GM23338 (cell line): ENCODE results near the gene TSPAN1. TPM values are rescaled to one million over a fixed set of nuclear protein-coding genes. Genes with fewer than 3 reads are reported as not detected.

ENCODE experiments used
- ATAC-seq: fragments of 200-7000 bp; cut with Tn5 transposase; 3 replicates; pipeline ENCODE4 v1.9.1; 2020
- DNase-seq: peaks from one replicate; pipeline ENCODE4 v3.0.0-alpha.2; 2015; ENCODE audit warnings: low spot score
- H2AFZ ChIP-seq: fragments of 200-600 bp; sonication (generic); 2 replicates; pipeline ENCODE4 v1.8.0; 2016; ENCODE audit warnings: antibody characterized with exemption, mild to moderate bottlenecking, moderate library complexity
- H3F3A ChIP-seq: fragments of 200-600 bp; sonication (generic); replicated peaks from 2 replicates; pipeline ENCODE4 v1.8.0; 2017; ENCODE audit warnings: antibody characterized with exemption, mixed run types, low read depth
- H3K27ac ChIP-seq: fragments of 200-600 bp; sonication (generic); 2 replicates; pipeline ENCODE4 v1.6.1; 2016; ENCODE audit warnings: low read depth
- H3K27me3 ChIP-seq: fragments of 200-600 bp; sonication (generic); 2 replicates; pipeline ENCODE4 v1.8.0; 2016; ENCODE audit warnings: mild to moderate bottlenecking, mixed run types, moderate library complexity; ENCODE audit not compliant: insufficient read depth
- H3K36me3 ChIP-seq: fragments of 200-600 bp; sonication (generic); 2 replicates; pipeline ENCODE4 v1.8.0; 2016; ENCODE audit warnings: mild to moderate bottlenecking; ENCODE audit not compliant: insufficient read depth
- H3K4me1 ChIP-seq: fragments of 200-600 bp; sonication (generic); 2 replicates; pipeline ENCODE4 v1.8.0; 2016; ENCODE audit warnings: mild to moderate bottlenecking, moderate library complexity; ENCODE audit not compliant: insufficient read depth
- H3K4me2 ChIP-seq: fragments of 200-600 bp; sonication (generic); 2 replicates; pipeline ENCODE4 v1.7.1; 2017; ENCODE audit warnings: mixed run types
- H3K4me3 ChIP-seq: fragments of 200-600 bp; sonication (generic); 2 replicates; pipeline ENCODE4 v1.6.1; 2016; ENCODE audit warnings: mixed run types
- H3K79me2 ChIP-seq: fragments of 200-600 bp; sonication (generic); replicated peaks from 2 replicates; pipeline ENCODE4 v1.8.0; 2017; ENCODE audit warnings: mild to moderate bottlenecking; ENCODE audit not compliant: insufficient read depth
- H3K9me2 ChIP-seq: fragments of 200-600 bp; sonication (generic); 2 replicates; pipeline ENCODE4 v1.8.0; 2017; ENCODE audit not compliant: insufficient read depth
- H4K20me1 ChIP-seq: fragments of 200-600 bp; sonication (generic); replicated peaks from 2 replicates; pipeline ENCODE4 v1.8.0; 2017; ENCODE audit warnings: mild to moderate bottlenecking; ENCODE audit not compliant: insufficient read depth
- H3K27ac Mint-ChIP-seq: 2 replicates; pipeline ENCODE4 v1.8.0; 2020; ENCODE audit warnings: inconsistent platforms, mild to moderate bottlenecking, moderate library complexity, mixed read lengths
- H3K27me3 Mint-ChIP-seq: 3 replicates; pipeline ENCODE4 v1.8.0; 2022; ENCODE audit warnings: low read depth, mild to moderate bottlenecking, moderate library complexity, mixed read lengths, inconsistent platforms; ENCODE audit not compliant: insufficient read depth, poor library complexity
- H3K36me3 Mint-ChIP-seq: 3 replicates; pipeline ENCODE4 v1.8.0; 2021; ENCODE audit warnings: low read depth, mild to moderate bottlenecking, inconsistent platforms, moderate library complexity, mixed read lengths
- H3K4me1 Mint-ChIP-seq: 3 replicates; pipeline ENCODE4 v1.8.0; 2020; ENCODE audit warnings: mild to moderate bottlenecking, inconsistent platforms, mixed read lengths
- H3K4me3 Mint-ChIP-seq: 3 replicates; pipeline ENCODE4 v1.8.0; 2021; ENCODE audit warnings: moderate library complexity, mild to moderate bottlenecking, inconsistent platforms, mixed read lengths
- H3K9me3 Mint-ChIP-seq: 3 replicates; pipeline ENCODE4 v1.8.0; 2020; ENCODE audit warnings: moderate library complexity, mild to moderate bottlenecking, inconsistent platforms, mixed read lengths
- CREB1 ChIP-seq: fragments of 250-450 bp; sonication (Bioruptor Pico); IDR thresholded peaks from 2 replicates; pipeline ENCODE4 v1.5.0; 2020; ENCODE audit warnings: low read depth, mild to moderate bottlenecking, moderate library complexity
- EZH2 ChIP-seq: fragments of 200-600 bp; sonication (generic); IDR thresholded peaks from one replicate; pipeline ENCODE4 v1.8.0; 2017; ENCODE audit warnings: antibody characterized with exemption, mild to moderate bottlenecking, low read depth; ENCODE audit not compliant: unreplicated experiment
- EZH2phosphoT487 ChIP-seq: fragments of 200-600 bp; sonication (generic); IDR thresholded peaks from one replicate; pipeline ENCODE4 v1.8.1; 2018; ENCODE audit warnings: antibody characterized with exemption; ENCODE audit not compliant: unreplicated experiment
- JUNB ChIP-seq: IDR thresholded peaks from one replicate; pipeline ENCODE4 v1.6.1; 2016; ENCODE audit warnings: antibody characterized with exemption; ENCODE audit not compliant: unreplicated experiment
- NANOG ChIP-seq: IDR thresholded peaks from 2 replicates; pipeline ENCODE4 v1.6.1; 2016; ENCODE audit warnings: antibody characterized with exemption, borderline replicate concordance
- POLR2AphosphoS5 ChIP-seq: IDR thresholded peaks from 2 replicates; pipeline ENCODE4 v1.6.1; 2016; ENCODE audit warnings: antibody characterized with exemption, low read depth
- STAT1 ChIP-seq: IDR thresholded peaks from one replicate; pipeline ENCODE4 v1.6.1; 2016; ENCODE audit warnings: antibody characterized with exemption; ENCODE audit not compliant: unreplicated experiment
- ZNF114 ChIP-seq: fragments of 250-450 bp; sonication (Bioruptor Pico); IDR thresholded peaks from 2 replicates; pipeline ENCODE4 v1.5.0; 2020; ENCODE audit warnings: mild to moderate bottlenecking, moderate library complexity
- ZNF331 ChIP-seq: fragments of 250-450 bp; sonication (Bioruptor Pico); IDR thresholded peaks from 2 replicates; pipeline ENCODE4 v1.5.0; 2020; ENCODE audit warnings: low read depth, mild to moderate bottlenecking, moderate library complexity
- long read RNA-seq: library from polyadenylated mRNA; unstranded; transcript quantifications from one replicate; pipeline ENCODE4 v2.0.0, GENCODE V29; 2020; ENCODE audit not compliant: unreplicated experiment
- polyA plus RNA-seq: library from polyadenylated mRNA; unstranded; fragments of >200 nt; fragmentation: Nextera tagmentation; extraction: Ambion mirVana; gene quantifications from 2 replicates; pipeline ENCODE4 v1.2.1, GENCODE V29; 2016
- total RNA-seq: library from RNA; depleted of rRNA; stranded (reverse); fragments of >200 nt; shearing (Covaris generic); gene quantifications from 2 replicates; pipeline ENCODE4 v1.2.3, GENCODE V29; 2014; rRNA removed
- TF ChIP-seq, protein P1 (sequence below): IDR thresholded peaks from 2 replicates; pipeline ENCODE4 v1.6.1; 2016; ENCODE audit warnings: antibody characterized with exemption
- TF ChIP-seq, protein P2 (sequence below), 2 experiments: fragments of 200-600 bp in 1 of 2; sonication (generic) in 1 of 2; conservative IDR thresholded peaks; 2 replicates each; pipeline versions ENCODE4 v1.5.1 to v1.6.1; 2016 to 2017; ENCODE audit warnings: antibody characterized with exemption in 2 of 2, low read depth in 2 of 2, mild to moderate bottlenecking in 2 of 2, moderate library complexity in 1 of 2
- TF ChIP-seq, protein P3 (sequence below): IDR thresholded peaks from one replicate; pipeline ENCODE4 v1.6.1; 2018; ENCODE audit warnings: antibody characterized with exemption; ENCODE audit not compliant: unreplicated experiment
- TF ChIP-seq, protein P4 (sequence below): fragments of 250-450 bp; sonication (Bioruptor Pico); IDR thresholded peaks from 2 replicates; pipeline ENCODE4 v1.5.0; 2020; ENCODE audit warnings: mild to moderate bottlenecking, moderate library complexity

TSPAN1 gene, protein sequence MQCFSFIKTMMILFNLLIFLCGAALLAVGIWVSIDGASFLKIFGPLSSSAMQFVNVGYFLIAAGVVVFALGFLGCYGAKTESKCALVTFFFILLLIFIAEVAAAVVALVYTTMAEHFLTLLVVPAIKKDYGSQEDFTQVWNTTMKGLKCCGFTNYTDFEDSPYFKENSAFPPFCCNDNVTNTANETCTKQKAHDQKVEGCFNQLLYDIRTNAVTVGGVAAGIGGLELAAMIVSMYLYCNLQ
- not detected in 2 replicates for total RNA-seq
- not detected in 2 replicates for polyA plus RNA-seq
- long read RNA-seq: 0 reads

DNA sequence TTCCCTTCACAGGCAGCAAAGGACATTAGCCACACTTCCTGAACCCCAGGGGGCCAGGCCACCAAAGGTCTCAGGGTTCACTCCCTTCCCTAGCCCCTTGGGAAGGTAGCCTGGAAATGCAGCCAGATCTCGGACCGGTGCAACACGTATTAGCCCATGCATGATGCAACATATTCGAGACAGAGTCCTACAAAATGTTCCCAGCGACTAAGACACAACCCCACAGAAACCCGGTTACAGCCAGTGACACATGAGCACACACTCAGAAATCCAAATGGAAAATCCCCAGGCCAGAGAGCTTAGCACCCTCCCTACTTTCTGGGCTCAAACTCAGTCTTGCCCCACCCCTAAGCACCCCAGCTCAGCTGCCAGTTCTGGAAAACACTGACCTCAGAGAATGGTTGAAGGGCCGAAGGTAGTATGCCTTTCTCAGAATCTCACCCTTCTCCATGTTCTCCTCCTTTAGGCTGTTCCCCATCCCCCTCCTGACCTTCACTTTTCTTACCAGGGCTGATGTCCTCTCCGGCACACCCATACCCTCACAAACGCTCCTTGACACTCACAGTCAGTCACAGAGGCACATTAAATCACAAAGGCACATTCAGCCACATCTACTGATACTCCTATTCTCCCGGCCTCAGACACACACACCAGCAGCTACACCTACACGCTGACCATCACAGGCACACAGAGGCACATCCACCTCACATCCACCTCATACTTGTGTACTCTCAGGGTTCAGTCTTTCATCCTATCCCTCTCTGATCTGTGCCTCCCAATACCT lies at the start of gene TSPAN1:
Gene TSPAN1 (plus strand): TSS at position 640 of the 784 bp plus-strand sequence. CDS start 6,021 bp downstream, outside the sequence.
- TF ChIP-seq POLR2AphosphoS5: no peak
- TF ChIP-seq, protein P1, sequence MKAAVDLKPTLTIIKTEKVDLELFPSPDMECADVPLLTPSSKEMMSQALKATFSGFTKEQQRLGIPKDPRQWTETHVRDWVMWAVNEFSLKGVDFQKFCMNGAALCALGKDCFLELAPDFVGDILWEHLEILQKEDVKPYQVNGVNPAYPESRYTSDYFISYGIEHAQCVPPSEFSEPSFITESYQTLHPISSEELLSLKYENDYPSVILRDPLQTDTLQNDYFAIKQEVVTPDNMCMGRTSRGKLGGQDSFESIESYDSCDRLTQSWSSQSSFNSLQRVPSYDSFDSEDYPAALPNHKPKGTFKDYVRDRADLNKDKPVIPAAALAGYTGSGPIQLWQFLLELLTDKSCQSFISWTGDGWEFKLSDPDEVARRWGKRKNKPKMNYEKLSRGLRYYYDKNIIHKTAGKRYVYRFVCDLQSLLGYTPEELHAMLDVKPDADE: no peak
- TF ChIP-seq, protein P2, sequence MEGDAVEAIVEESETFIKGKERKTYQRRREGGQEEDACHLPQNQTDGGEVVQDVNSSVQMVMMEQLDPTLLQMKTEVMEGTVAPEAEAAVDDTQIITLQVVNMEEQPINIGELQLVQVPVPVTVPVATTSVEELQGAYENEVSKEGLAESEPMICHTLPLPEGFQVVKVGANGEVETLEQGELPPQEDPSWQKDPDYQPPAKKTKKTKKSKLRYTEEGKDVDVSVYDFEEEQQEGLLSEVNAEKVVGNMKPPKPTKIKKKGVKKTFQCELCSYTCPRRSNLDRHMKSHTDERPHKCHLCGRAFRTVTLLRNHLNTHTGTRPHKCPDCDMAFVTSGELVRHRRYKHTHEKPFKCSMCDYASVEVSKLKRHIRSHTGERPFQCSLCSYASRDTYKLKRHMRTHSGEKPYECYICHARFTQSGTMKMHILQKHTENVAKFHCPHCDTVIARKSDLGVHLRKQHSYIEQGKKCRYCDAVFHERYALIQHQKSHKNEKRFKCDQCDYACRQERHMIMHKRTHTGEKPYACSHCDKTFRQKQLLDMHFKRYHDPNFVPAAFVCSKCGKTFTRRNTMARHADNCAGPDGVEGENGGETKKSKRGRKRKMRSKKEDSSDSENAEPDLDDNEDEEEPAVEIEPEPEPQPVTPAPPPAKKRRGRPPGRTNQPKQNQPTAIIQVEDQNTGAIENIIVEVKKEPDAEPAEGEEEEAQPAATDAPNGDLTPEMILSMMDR (conservative IDR thresholded peaks at IDR 0.05; ENCODE audit: low read depth in 2 of 2): no peak
- TF ChIP-seq ZNF331 (CRISPR knock-in tag): no peak
- TF ChIP-seq NANOG: no peak
- no peak for TF ChIP-seq CREB1 (CRISPR knock-in tag)
- no peak for TF ChIP-seq EZH2
- no peak for TF ChIP-seq JUNB
- TF ChIP-seq, protein P3, sequence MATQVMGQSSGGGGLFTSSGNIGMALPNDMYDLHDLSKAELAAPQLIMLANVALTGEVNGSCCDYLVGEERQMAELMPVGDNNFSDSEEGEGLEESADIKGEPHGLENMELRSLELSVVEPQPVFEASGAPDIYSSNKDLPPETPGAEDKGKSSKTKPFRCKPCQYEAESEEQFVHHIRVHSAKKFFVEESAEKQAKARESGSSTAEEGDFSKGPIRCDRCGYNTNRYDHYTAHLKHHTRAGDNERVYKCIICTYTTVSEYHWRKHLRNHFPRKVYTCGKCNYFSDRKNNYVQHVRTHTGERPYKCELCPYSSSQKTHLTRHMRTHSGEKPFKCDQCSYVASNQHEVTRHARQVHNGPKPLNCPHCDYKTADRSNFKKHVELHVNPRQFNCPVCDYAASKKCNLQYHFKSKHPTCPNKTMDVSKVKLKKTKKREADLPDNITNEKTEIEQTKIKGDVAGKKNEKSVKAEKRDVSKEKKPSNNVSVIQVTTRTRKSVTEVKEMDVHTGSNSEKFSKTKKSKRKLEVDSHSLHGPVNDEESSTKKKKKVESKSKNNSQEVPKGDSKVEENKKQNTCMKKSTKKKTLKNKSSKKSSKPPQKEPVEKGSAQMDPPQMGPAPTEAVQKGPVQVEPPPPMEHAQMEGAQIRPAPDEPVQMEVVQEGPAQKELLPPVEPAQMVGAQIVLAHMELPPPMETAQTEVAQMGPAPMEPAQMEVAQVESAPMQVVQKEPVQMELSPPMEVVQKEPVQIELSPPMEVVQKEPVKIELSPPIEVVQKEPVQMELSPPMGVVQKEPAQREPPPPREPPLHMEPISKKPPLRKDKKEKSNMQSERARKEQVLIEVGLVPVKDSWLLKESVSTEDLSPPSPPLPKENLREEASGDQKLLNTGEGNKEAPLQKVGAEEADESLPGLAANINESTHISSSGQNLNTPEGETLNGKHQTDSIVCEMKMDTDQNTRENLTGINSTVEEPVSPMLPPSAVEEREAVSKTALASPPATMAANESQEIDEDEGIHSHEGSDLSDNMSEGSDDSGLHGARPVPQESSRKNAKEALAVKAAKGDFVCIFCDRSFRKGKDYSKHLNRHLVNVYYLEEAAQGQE: no peak
- TF ChIP-seq STAT1: no peak
- TF ChIP-seq ZNF114 (CRISPR knock-in tag): no peak
- TF ChIP-seq, protein P4, sequence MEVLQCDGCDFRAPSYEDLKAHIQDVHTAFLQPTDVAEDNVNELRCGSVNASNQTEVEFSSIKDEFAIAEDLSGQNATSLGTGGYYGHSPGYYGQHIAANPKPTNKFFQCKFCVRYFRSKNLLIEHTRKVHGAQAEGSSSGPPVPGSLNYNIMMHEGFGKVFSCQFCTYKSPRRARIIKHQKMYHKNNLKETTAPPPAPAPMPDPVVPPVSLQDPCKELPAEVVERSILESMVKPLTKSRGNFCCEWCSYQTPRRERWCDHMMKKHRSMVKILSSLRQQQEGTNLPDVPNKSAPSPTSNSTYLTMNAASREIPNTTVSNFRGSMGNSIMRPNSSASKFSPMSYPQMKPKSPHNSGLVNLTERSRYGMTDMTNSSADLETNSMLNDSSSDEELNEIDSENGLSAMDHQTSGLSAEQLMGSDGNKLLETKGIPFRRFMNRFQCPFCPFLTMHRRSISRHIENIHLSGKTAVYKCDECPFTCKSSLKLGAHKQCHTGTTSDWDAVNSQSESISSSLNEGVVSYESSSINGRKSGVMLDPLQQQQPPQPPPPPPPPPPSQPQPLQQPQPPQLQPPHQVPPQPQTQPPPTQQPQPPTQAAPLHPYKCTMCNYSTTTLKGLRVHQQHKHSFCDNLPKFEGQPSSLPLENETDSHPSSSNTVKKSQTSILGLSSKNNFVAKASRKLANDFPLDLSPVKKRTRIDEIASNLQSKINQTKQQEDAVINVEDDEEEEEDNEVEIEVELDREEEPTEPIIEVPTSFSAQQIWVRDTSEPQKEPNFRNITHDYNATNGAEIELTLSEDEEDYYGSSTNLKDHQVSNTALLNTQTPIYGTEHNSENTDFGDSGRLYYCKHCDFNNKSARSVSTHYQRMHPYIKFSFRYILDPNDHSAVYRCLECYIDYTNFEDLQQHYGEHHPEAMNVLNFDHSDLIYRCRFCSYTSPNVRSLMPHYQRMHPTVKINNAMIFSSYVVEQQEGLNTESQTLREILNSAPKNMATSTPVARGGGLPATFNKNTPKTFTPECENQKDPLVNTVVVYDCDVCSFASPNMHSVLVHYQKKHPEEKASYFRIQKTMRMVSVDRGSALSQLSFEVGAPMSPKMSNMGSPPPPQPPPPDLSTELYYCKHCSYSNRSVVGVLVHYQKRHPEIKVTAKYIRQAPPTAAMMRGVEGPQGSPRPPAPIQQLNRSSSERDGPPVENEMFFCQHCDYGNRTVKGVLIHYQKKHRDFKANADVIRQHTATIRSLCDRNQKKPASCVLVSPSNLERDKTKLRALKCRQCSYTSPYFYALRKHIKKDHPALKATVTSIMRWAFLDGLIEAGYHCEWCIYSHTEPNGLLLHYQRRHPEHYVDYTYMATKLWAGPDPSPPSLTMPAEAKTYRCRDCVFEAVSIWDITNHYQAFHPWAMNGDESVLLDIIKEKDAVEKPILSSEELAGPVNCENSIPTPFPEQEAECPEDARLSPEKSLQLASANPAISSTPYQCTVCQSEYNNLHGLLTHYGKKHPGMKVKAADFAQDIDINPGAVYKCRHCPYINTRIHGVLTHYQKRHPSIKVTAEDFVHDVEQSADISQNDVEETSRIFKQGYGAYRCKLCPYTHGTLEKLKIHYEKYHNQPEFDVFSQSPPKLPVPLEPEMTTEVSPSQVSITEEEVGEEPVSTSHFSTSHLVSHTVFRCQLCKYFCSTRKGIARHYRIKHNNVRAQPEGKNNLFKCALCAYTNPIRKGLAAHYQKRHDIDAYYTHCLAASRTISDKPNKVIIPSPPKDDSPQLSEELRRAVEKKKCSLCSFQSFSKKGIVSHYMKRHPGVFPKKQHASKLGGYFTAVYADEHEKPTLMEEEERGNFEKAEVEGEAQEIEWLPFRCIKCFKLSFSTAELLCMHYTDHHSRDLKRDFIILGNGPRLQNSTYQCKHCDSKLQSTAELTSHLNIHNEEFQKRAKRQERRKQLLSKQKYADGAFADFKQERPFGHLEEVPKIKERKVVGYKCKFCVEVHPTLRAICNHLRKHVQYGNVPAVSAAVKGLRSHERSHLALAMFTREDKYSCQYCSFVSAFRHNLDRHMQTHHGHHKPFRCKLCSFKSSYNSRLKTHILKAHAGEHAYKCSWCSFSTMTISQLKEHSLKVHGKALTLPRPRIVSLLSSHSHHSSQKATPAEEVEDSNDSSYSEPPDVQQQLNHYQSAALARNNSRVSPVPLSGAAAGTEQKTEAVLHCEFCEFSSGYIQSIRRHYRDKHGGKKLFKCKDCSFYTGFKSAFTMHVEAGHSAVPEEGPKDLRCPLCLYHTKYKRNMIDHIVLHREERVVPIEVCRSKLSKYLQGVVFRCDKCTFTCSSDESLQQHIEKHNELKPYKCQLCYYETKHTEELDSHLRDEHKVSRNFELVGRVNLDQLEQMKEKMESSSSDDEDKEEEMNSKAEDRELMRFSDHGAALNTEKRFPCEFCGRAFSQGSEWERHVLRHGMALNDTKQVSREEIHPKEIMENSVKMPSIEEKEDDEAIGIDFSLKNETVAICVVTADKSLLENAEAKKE: no peak
- no peak for TF ChIP-seq EZH2phosphoT487
- H4K20me1 ChIP-seq: no peaks in the 10 kb centered on the region
- Mint-ChIP-seq H3K27me3 (peaks cover 5% of the 10 kb centered on the region), H3K4me3 (no peak within 1 kb of the TSS), H3K27ac (no peak within 1 kb of the TSS), H3K36me3 (no peaks in the 10 kb centered on the region), H3K9me3 (no peaks in the 10 kb centered on the region), H3K4me1 (peaks cover 15% of the 10 kb centered on the region)
- H3K4me2 ChIP-seq: no peak within 1 kb of the TSS
- no peaks in the 10 kb centered on the region for H3K36me3 ChIP-seq
- no peaks in the 10 kb centered on the region for H3K9me2 ChIP-seq
- peaks cover 16% of the 10 kb centered on the region; the same call in 1 of the 2 replicates for H3K4me1 ChIP-seq
- H3K79me2 ChIP-seq: no peaks in the 10 kb centered on the region
- no peak within 1 kb of the TSS for H3K27ac ChIP-seq
- no peaks in the 10 kb centered on the region for H3K27me3 ChIP-seq
- no peak for ATAC-seq
- DNase-seq: no peak
- no peaks in the 10 kb centered on the region for H3F3A ChIP-seq
- peak within 1 kb of the TSS; percentile 78 for H2AFZ ChIP-seq
- no peak within 1 kb of the TSS for H3K4me3 ChIP-seq
